VCaP (cell line): ENCODE results near the gene INO80C.

Experiments
- H3K27ac ChIP-seq: fragments of 450-650 bp; 2 replicates; pipeline ENCODE4 v1.5.1; 2017
- CTCF ChIP-seq: fragments of 450-650 bp; conservative IDR thresholded peaks from 2 replicates; pipeline ENCODE4 v1.5.1; 2017; ENCODE audit warnings: mild to moderate bottlenecking, moderate library complexity

Gene INO80C

GRCh38 chr18:35432565-35433001 lies 65.2 kb downstream of the INO80C start:
- no peak overlapping the region for H3K27ac ChIP-seq
- no peak for TF ChIP-seq CTCF

- TF ChIP-seq CTCF = no peak
- H3K27ac ChIP-seq = no peak overlapping the region
Measured at GRCh38 chr18:35431374-35431741, 66.4 kb downstream of the INO80C start.

GRCh38 chr18:35430721-35431373 lies 66.9 kb downstream of the INO80C start:
- TF ChIP-seq CTCF = no peak
- H3K27ac ChIP-seq = no peak overlapping the region

- no peak overlapping the region for H3K27ac ChIP-seq
- TF ChIP-seq CTCF = no peak
Measured at GRCh38 chr18:35426786-35427185, 71.0 kb downstream of the INO80C start.

GRCh38 chr18:35424356-35424755 lies 73.4 kb downstream of the INO80C start:
- TF ChIP-seq CTCF = no peak
- no peak overlapping the region for H3K27ac ChIP-seq

- no peak overlapping the region for H3K27ac ChIP-seq
- no peak for TF ChIP-seq CTCF
Measured at GRCh38 chr18:35422237-35422636, 75.5 kb downstream of the INO80C start.

- H3K27ac ChIP-seq = no peak overlapping the region
- no peak for TF ChIP-seq CTCF
Measured at GRCh38 chr18:35418610-35419009, 79.2 kb downstream of the INO80C start.
